ENCODE data around the gene TFRC.
"Not testable (repeated sequence)": the region's sequence is repeated elsewhere in the genome, so short reads cannot be mapped to it uniquely, and the experiment has no call there.

TFRC gene

DNA sequence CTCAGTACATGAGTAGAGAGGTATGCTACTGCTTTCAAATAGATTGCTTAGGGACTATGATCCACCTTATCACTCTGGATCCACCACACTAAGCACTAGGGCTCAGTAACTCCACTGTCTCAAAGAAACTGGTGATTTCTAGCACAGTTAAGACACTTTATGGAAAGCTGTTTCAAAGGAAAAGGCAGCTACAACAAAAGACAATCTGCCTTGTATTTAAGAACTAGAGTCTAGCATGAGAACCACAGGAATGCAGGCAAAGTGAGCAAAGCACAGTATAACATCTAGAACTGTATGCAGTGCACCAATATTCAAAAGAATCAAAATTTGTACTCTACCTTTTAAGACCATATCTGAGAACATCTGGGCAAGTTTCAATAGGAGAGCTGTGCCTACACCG, 17.9 kb downstream of the TFRC start:
- no peak overlapping the region for H3K27ac ChIP-seq
- no peak for DNase-seq
- H3K9me3 ChIP-seq = no peaks in the 10 kb centered on the region
- intact Hi-C loops (cut with DNase I; ENCODE audit: low total_unique reads) = no loop called here
- no peaks in the 10 kb centered on the region for H3K4me1 ChIP-seq
- peaks cover 69 to 99% (median 88%) of the 10 kb centered on the region in 3 donors for H3K36me3 ChIP-seq
- TF ChIP-seq, protein P1, sequence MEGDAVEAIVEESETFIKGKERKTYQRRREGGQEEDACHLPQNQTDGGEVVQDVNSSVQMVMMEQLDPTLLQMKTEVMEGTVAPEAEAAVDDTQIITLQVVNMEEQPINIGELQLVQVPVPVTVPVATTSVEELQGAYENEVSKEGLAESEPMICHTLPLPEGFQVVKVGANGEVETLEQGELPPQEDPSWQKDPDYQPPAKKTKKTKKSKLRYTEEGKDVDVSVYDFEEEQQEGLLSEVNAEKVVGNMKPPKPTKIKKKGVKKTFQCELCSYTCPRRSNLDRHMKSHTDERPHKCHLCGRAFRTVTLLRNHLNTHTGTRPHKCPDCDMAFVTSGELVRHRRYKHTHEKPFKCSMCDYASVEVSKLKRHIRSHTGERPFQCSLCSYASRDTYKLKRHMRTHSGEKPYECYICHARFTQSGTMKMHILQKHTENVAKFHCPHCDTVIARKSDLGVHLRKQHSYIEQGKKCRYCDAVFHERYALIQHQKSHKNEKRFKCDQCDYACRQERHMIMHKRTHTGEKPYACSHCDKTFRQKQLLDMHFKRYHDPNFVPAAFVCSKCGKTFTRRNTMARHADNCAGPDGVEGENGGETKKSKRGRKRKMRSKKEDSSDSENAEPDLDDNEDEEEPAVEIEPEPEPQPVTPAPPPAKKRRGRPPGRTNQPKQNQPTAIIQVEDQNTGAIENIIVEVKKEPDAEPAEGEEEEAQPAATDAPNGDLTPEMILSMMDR (IDR thresholded peaks at IDR 0.05) = no peak
- H3K4me3 ChIP-seq = no peak overlapping the region
- no peaks in the 10 kb centered on the region for H3K27me3 ChIP-seq

DNA sequence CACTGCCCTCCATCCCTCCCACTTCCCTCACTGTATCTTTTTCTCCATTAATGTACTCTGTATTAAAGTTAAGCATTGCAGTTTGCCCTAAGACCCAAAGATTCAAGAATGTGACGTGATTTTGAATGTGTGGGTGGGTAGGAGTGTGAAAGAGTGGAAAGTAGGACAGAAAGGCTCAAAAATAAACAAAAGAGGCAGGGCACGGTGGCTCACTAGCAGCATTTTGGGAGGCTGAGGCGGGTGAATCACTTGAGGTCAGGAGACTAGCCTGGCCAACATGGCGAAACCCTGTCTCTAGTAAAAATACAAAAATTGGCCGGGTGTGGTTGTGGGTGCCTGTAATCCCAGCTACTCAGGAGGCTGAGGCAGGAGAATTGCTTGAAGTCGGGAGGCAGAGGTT, 18.4 kb downstream of the TFRC start:
- Histone ChIP-seq H3K27ac (no peak overlapping the region), H3K4me1 (no peaks in the 10 kb centered on the region), H3K27me3 (no peaks in the 10 kb centered on the region), H3K9me3 (no peaks in the 10 kb centered on the region), H3K36me3 (peaks cover 69 to 99% (median 91%) of the 10 kb centered on the region in 3 donors), H3K4me3 (no peak overlapping the region)
- intact Hi-C loops (cut with DNase I; ENCODE audit: low total_unique reads) = no loop called here
- TF ChIP-seq, protein P1 (IDR thresholded peaks at IDR 0.05) = no peak
- no peak for DNase-seq

DNA sequence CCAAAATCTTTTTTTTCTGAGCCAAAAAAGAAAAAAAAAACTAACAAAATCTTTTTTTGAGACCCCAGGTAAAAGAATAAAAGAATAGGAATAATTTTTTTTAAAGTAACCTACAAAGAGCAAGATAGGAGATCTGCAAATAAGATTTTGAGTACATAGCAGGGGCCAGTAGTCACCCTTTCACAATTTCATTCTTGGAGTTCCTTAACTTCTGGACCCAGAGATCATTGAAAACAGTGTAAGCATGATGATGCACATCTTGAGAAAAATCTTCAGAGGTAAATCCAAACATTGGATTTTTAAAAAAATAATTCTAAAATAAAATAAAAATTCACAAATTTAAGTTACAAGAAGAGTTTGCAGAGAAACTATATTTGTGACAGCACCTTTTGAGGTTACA, 18.8 kb downstream of the TFRC start:
- Histone ChIP-seq H3K36me3 (peaks cover 72 to 99% (median 91%) of the 10 kb centered on the region in 3 donors), H3K4me1 (no peaks in the 10 kb centered on the region), H3K27me3 (no peaks in the 10 kb centered on the region), H3K9me3 (no peaks in the 10 kb centered on the region), H3K27ac (no peak overlapping the region), H3K4me3 (no peak overlapping the region)
- TF ChIP-seq, protein P1 (IDR thresholded peaks at IDR 0.05) = no peak
- intact Hi-C loops (cut with DNase I; ENCODE audit: low total_unique reads) = no loop called here
- no peak for DNase-seq

DNA sequence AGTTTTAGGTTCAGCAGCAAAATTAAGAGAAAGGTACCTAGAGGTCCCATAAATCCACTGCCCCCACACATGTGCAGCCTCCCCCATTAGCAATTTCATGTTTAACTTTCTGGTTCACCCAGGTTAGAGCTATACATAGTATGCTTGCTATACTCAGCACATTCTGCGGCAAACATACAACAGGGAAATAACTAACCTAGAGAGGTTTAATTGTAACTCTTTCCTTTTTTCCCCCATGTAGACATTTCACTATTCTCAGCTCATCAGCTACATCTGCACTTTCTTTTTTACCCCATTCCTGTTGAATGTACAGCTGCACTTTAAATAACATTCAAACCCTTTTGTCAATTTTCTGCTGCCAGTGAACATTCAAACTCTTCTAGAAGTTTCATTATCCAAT, 21.1 kb downstream of the TFRC start:
- TF ChIP-seq, protein P1 (IDR thresholded peaks at IDR 0.05) = no peak
- no peak overlapping the region for H3K27ac ChIP-seq
- no peak for DNase-seq
- intact Hi-C loops (cut with DNase I; ENCODE audit: low total_unique reads) = no loop called here
- peaks cover 73 to 99% (median 91%) of the 10 kb centered on the region in 3 donors for H3K36me3 ChIP-seq
- H3K4me3 ChIP-seq = no peak overlapping the region
- H3K9me3 ChIP-seq = no peaks in the 10 kb centered on the region
- H3K4me1 ChIP-seq = no peaks in the 10 kb centered on the region
- no peaks in the 10 kb centered on the region for H3K27me3 ChIP-seq

DNA sequence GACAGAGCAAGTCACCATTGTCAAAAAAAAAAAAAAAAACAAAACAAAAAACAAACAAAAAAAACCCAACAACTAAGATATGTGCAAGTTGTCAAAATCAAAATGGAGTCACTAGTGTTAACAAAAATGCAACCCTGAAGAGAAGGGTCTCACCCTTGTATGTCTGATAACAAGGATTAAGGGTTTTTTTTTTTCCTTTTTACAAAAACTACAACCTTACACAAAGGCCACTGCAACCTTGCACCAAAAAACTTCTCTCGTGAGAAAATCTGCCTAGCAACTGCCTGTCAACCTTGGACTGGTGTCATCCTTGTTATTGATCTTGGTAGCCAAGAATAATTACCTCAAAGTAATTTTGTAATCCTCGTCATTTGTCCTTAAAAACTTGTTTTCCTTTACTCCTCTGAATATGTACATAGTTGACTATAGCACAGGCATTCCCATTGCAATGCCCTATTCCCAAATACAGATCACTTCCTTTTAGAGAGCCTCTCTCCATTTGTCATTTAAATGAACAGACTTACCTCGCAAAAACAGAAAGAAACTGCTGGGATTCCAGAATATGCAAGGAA, 24.0 kb downstream of the TFRC start:
- H3K36me3 ChIP-seq = peaks cover 76 to 99% (median 90%) of the 10 kb centered on the region in 3 donors
- intact Hi-C loops (cut with DNase I; ENCODE audit: low total_unique reads) = no loop called here

DNA sequence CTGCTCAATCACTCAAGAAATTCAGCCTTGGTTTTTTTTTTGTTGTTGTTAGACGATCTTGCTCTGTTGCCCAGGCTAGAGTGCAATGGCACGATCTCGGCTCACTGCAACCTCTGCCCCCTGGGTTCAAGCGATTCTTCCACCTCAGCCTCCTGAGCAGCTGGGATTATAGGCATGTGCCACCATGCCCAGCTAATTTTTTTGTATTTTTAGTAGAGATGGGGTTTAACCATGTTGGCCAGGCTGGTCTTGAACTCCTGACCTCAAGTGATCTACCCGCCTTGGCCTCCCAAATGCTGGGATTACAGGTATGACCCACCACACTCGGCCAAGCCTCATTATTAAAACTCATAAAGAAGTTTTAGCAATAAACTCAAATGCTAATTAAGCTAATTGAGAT, 25.5 kb downstream of the TFRC start:
- H3K27me3 ChIP-seq; intact Hi-C loops (cut with DNase I; ENCODE audit: low total_unique reads); H3K9me3 ChIP-seq; H3K4me3 ChIP-seq; DNase-seq; H3K4me1 ChIP-seq; H3K27ac ChIP-seq: not testable (repeated sequence)
- H3K36me3 ChIP-seq = peaks cover 73 to 99% (median 89%) of the 10 kb centered on the region in 3 donors

More for the DNA sequence above, 24.0 kb downstream of the TFRC start:
- H3K27ac ChIP-seq = no peak overlapping the region
- no peak for DNase-seq
- no peaks in the 10 kb centered on the region for H3K4me1 ChIP-seq
- TF ChIP-seq, protein P1 (IDR thresholded peaks at IDR 0.05) = no peak
- H3K9me3 ChIP-seq = no peaks in the 10 kb centered on the region
- H3K27me3 ChIP-seq = no peaks in the 10 kb centered on the region
- H3K4me3 ChIP-seq = no peak overlapping the region
